Melanocyte of skin (primary cell): ENCODE results near the gene TMEM121B. TPM values are rescaled to one million over a fixed set of nuclear protein-coding genes. Genes with fewer than 3 reads are reported as not detected.

ENCODE experiments used
- total RNA-seq, 2 donors: library from RNA; depleted of rRNA; stranded (reverse); fragments of >200 nt; gene quantifications; 2 replicates each; pipeline ENCODE4 v1.2.3, GENCODE V29; 2012

Gene TMEM121B
- under 1 TPM; under 0.01 to 0.34 TPM for total RNA-seq

GRCh38 chr22:17121233-17122195 is at the start of gene TMEM121B:
Gene TMEM121B (minus strand): TSS chr22:17121360. CDS start chr22:17121127, 233 bp downstream.

GRCh38 chr22:17158568-17159503 is 37.7 kb upstream of the TMEM121B start, which contains the start of gene HDHD5:
Gene HDHD5 (minus strand): TSS chr22:17159277. CDS start chr22:17159251, 26 bp downstream.

GRCh38 chr22:17084554-17085276 is 36.4 kb downstream of the TMEM121B start, which contains the start of gene IL17RA:
Gene IL17RA (plus strand): TSS chr22:17085000. CDS start chr22:17085092, 92 bp downstream.

Other genes starting within 250 kb of the TMEM121B start
- gene GAB4, start 113.1 kb downstream of the TMEM121B start, total RNA-seq = under 1 TPM; under 0.01 to 1.00 TPM
- gene IL17RA, start 36.4 kb downstream of the TMEM121B start, total RNA-seq = 1 to 10 TPM; 4.7 to 6.2 TPM
- 10 to 100 TPM; 32.0 to 43.6 TPM for gene HDHD5, start 37.9 kb upstream of the TMEM121B start, total RNA-seq
- gene ADA2, start 98.1 kb upstream of the TMEM121B start, total RNA-seq = under 1 TPM; under 0.01 to 0.33 TPM
- 1 to 10 TPM; 2.1 to 3.7 TPM for gene CECR2, start 248.1 kb upstream of the TMEM121B start, total RNA-seq